IMR-90 (cell line): ENCODE measurements around the gene EPHB6. TPM values are rescaled to one million over a fixed set of nuclear protein-coding genes. Genes with fewer than 3 reads are reported as not detected.

Experiments
- ATAC-seq: fragments of 200-7000 bp; cut with Tn5 transposase; 2 replicates; pipeline ENCODE4 v1.9.1; 2020; ENCODE audit warnings: low read depth, mild to moderate bottlenecking, moderate library complexity
- BruUV-seq: library from RNA; stranded (reverse); fragments of 400-500 nt; replicated peaks from 2 replicates; lab custom pipeline; 2021; lab: Mats Ljungman, UMichigan
- CTCF ChIA-PET: fragments of 300-600 bp; formaldehyde crosslinking; extraction: SDS; loops from one replicate; lab custom pipeline; 2021; ENCODE audit warnings: antibody characterized with exemption; lab: Yijun Ruan, JAX
- POLR2A ChIA-PET: fragments of 300-600 bp; sonication (Branson Sonifier 250); formaldehyde crosslinking; loops from one replicate; lab custom pipeline; 2022; ENCODE audit warnings: antibody characterized with exemption; ENCODE audit not compliant: unreplicated experiment; lab: Charles Lee
- DNase-seq: peaks from one replicate; pipeline ENCODE4 v3.0.0; 2013
- H2AFZ ChIP-seq: replicated peaks from 2 replicates; pipeline ENCODE3; 2013; ENCODE audit warnings: low read length, mild to moderate bottlenecking; ENCODE audit not compliant: poor library complexity
- H2AK5ac ChIP-seq: 2 replicates; pipeline ENCODE4 v1.6.1; 2013; ENCODE audit warnings: low read depth, low read length, inconsistent platforms
- H2AK9ac ChIP-seq: replicated peaks from 2 replicates; pipeline ENCODE3; 2013; ENCODE audit warnings: mild to moderate bottlenecking, low read depth, low read length, moderate library complexity; ENCODE audit not compliant: poor library complexity
- H2BK120ac ChIP-seq: 2 replicates; pipeline ENCODE4 v1.6.1; 2013; ENCODE audit warnings: low read depth, low read length, inconsistent platforms
- H2BK15ac ChIP-seq: 3 replicates; pipeline ENCODE4 v1.6.1; 2013; ENCODE audit warnings: low read depth, low read length, inconsistent platforms
- H2BK20ac ChIP-seq: 2 replicates; pipeline ENCODE4 v1.6.1; 2013; ENCODE audit warnings: low read depth, mild to moderate bottlenecking, inconsistent platforms, low read length, moderate library complexity
- H2BK5ac ChIP-seq: 2 replicates; pipeline ENCODE4 v1.6.1; 2013; ENCODE audit warnings: mild to moderate bottlenecking, low read depth, low read length, inconsistent platforms; ENCODE audit not compliant: poor library complexity, severe bottlenecking
- H3K14ac ChIP-seq: replicated peaks from 2 replicates; pipeline ENCODE4 v1.6.1; 2013; ENCODE audit warnings: low read depth, low read length, inconsistent platforms
- H3K18ac ChIP-seq: 2 replicates; pipeline ENCODE4 v1.6.1; 2013; ENCODE audit warnings: low read depth, low read length, control low read depth
- H3K23ac ChIP-seq: 2 replicates; pipeline ENCODE4 v1.6.1; 2013; ENCODE audit warnings: low read depth, low read length, inconsistent platforms
- H3K27ac ChIP-seq: 2 replicates; pipeline ENCODE4 v1.5.1; 2013; ENCODE audit warnings: mild to moderate bottlenecking, control low read depth, low read length; ENCODE audit not compliant: insufficient read depth
- H3K27me3 ChIP-seq: 2 replicates; pipeline ENCODE4 v1.6.1; 2013; ENCODE audit warnings: low read length; ENCODE audit not compliant: control insufficient read depth, insufficient read depth
- H3K36me3 ChIP-seq: 2 replicates; pipeline ENCODE4 v1.6.1; 2013; ENCODE audit warnings: low read length, mixed read lengths; ENCODE audit not compliant: control insufficient read depth, insufficient read depth
- H3K4ac ChIP-seq: 2 replicates; pipeline ENCODE4 v1.6.1; 2013; ENCODE audit warnings: low read depth, low read length, inconsistent platforms
- H3K4me1 ChIP-seq: 2 replicates; pipeline ENCODE4 v1.6.1; 2013; ENCODE audit warnings: low read length, mixed read lengths; ENCODE audit not compliant: control insufficient read depth, insufficient read depth
- H3K4me2 ChIP-seq: 2 replicates; pipeline ENCODE4 v1.6.1; 2013; ENCODE audit warnings: low read depth, mild to moderate bottlenecking, control low read depth, low read length, moderate library complexity
- H3K4me3 ChIP-seq: 2 replicates; pipeline ENCODE4 v1.5.1; 2013; ENCODE audit warnings: low read depth, mild to moderate bottlenecking, control low read depth, low read length, moderate library complexity; ENCODE audit not compliant: insufficient read depth
- H3K56ac ChIP-seq: 2 replicates; pipeline ENCODE4 v1.6.1; 2013; ENCODE audit warnings: low read length, inconsistent platforms; ENCODE audit not compliant: insufficient read depth; ENCODE audit errors: extremely low read depth
- H3K79me1 ChIP-seq, 2 experiments: 2 replicates each; pipeline ENCODE4 v1.6.1; 2013; ENCODE audit warnings: low read length in 2 of 2, inconsistent platforms in 1 of 2, low read depth in 1 of 2
- H3K9ac ChIP-seq: 2 replicates; pipeline ENCODE4 v1.6.1; 2013; ENCODE audit warnings: low read depth, low read length, control low read depth
- H3K9me1 ChIP-seq: 2 replicates; pipeline ENCODE4 v1.6.1; 2013; ENCODE audit warnings: low read length, inconsistent platforms; ENCODE audit not compliant: insufficient read depth
- H3K9me3 ChIP-seq: 2 replicates; pipeline ENCODE4 v1.6.1; 2013; ENCODE audit warnings: low read length; ENCODE audit not compliant: control insufficient read depth, insufficient read depth
- H4K20me1 ChIP-seq: 2 replicates; pipeline ENCODE4 v1.6.1; 2013; ENCODE audit warnings: low read length, inconsistent platforms; ENCODE audit not compliant: insufficient read depth
- H4K5ac ChIP-seq: 2 replicates; pipeline ENCODE4 v1.6.1; 2013; ENCODE audit warnings: mild to moderate bottlenecking, low read depth, low read length, control low read depth
- H4K8ac ChIP-seq, 2 experiments: 2 replicates each; pipeline ENCODE4 v1.6.1; 2013; ENCODE audit warnings: low read depth in 2 of 2, low read length in 2 of 2, control low read depth in 1 of 2, inconsistent platforms in 1 of 2
- H4K91ac ChIP-seq: 2 replicates; pipeline ENCODE4 v1.6.1; 2013; ENCODE audit warnings: low read depth, low read length, inconsistent platforms; ENCODE audit not compliant: insufficient read depth
- BHLHE40 ChIP-seq: fragments of 150-350 bp; IDR thresholded peaks from 2 replicates; pipeline ENCODE4 v1.6.1; 2016; ENCODE audit warnings: mild to moderate bottlenecking, low read depth, low read length
- CEBPB ChIP-seq: IDR thresholded peaks from 2 replicates; pipeline ENCODE4 v1.6.1; 2012; ENCODE audit warnings: low read depth, low read length, improper control_type of control experiment
- CHD1 ChIP-seq: IDR thresholded peaks from 2 replicates; pipeline ENCODE4 v1.6.1; 2012; ENCODE audit warnings: low read depth, low read length, improper control_type of control experiment
- CTCF ChIP-seq: conservative IDR thresholded peaks from 2 replicates; pipeline ENCODE4 v1.5.1; 2012; ENCODE audit warnings: mild to moderate bottlenecking, low read depth, low read length, improper control_type of control experiment
- ELK1 ChIP-seq: fragments of 150-350 bp; IDR thresholded peaks from 2 replicates; pipeline ENCODE4 v1.6.1; 2016; ENCODE audit warnings: low read depth, mild to moderate bottlenecking, low read length, moderate library complexity, borderline replicate concordance
- FOS ChIP-seq: fragments of 150-350 bp; IDR thresholded peaks from 2 replicates; pipeline ENCODE4 v1.6.1; 2016; ENCODE audit warnings: low read depth, low read length
- MAFK ChIP-seq: IDR thresholded peaks from 2 replicates; pipeline ENCODE4 v1.6.1; 2012; ENCODE audit warnings: low read depth, low read length, improper control_type of control experiment
- MAZ ChIP-seq: IDR thresholded peaks from 2 replicates; pipeline ENCODE4 v1.6.1; 2012; ENCODE audit warnings: low read depth, mild to moderate bottlenecking, low read length, improper control_type of control experiment, moderate library complexity, borderline replicate concordance
- MXI1 ChIP-seq: IDR thresholded peaks from 2 replicates; pipeline ENCODE4 v1.6.1; 2012; ENCODE audit warnings: low read depth, mild to moderate bottlenecking, low read length, moderate library complexity, borderline replicate concordance
- NFE2L2 ChIP-seq: fragments of 150-350 bp; IDR thresholded peaks from 2 replicates; pipeline ENCODE4 v1.6.1; 2016; ENCODE audit warnings: low read depth, mild to moderate bottlenecking, low read length
- POLR2A ChIP-seq: IDR thresholded peaks from 2 replicates; pipeline ENCODE4 v1.6.1; 2012; ENCODE audit warnings: mild to moderate bottlenecking, low read depth, low read length
- RAD21 ChIP-seq: IDR thresholded peaks from 2 replicates; pipeline ENCODE4 v1.6.1; 2012; ENCODE audit warnings: low read length, improper control_type of control experiment
- RCOR1 ChIP-seq: IDR thresholded peaks from 2 replicates; pipeline ENCODE4 v1.6.1; 2012; ENCODE audit warnings: mild to moderate bottlenecking, low read length, improper control_type of control experiment; ENCODE audit not compliant: insufficient replicate concordance
- RFX5 ChIP-seq: IDR thresholded peaks from 2 replicates; pipeline ENCODE4 v1.8.0; 2012; ENCODE audit warnings: low read depth, mild to moderate bottlenecking, low read length, moderate library complexity
- SMC3 ChIP-seq: fragments of 150-350 bp; IDR thresholded peaks from 2 replicates; pipeline ENCODE4 v1.6.1; 2016; ENCODE audit warnings: low read depth, mild to moderate bottlenecking, antibody characterized with exemption, low read length, moderate library complexity
- USF2 ChIP-seq: fragments of 150-350 bp; IDR thresholded peaks from 2 replicates; pipeline ENCODE4 v1.6.1; 2017; ENCODE audit warnings: mild to moderate bottlenecking, antibody characterized with exemption, low read length, low read depth
- WGBS, 2 experiments: methylation state at CpG; one replicate each; pipeline versions ENCODE4 v1.1.5 to v1.1.7; 2013; ENCODE audit warnings: missing lambda C conversion rate in 2 of 2; ENCODE audit not compliant: insufficient read length in 1 of 2; ENCODE audit errors: extremely low coverage in 2 of 2; 5-methylcytosine and 5-hydroxymethylcytosine counted together
- dilution Hi-C: fragments of 300-500 bp; cut with HindIII; formaldehyde crosslinking; loops from one replicate; pipeline ENCODE4 v1.14.3; 2018; ENCODE audit warnings: low sequenced_read_pairs; ENCODE audit not compliant: unreplicated experiment
- in situ Hi-C: fragments of 300-500 bp; cut with MboI; formaldehyde crosslinking; loops from 3 replicates; pipeline ENCODE4 v1.14.3; 2019; ENCODE audit warnings: low sequenced_read_pairs, inconsistent platforms, mixed read lengths
- intact Hi-C: fragments of 100-400 bp; cut with micrococcal nuclease; formaldehyde crosslinking; loops from 2 replicates; pipeline ENCODE4 v1.10.0; 2022
- polyA plus RNA-seq, 3 experiments: library from polyadenylated mRNA; depleted of rRNA; stranded (reverse); fragments of >200 nt; gene quantifications; 2 replicates each; pipeline ENCODE4 v1.2.3, GENCODE V29; 2012; ENCODE audit warnings: low replicate concordance in 1 of 3
- total RNA-seq: library from RNA; depleted of rRNA; stranded (reverse); fragments of >200 nt; gene quantifications from 2 replicates; pipeline ENCODE4 v1.2.3, GENCODE V29; 2012

The EPHB6 gene
- total and polyA plus RNA-seq, 2 of the 4 experiments (the other 2 are of a cell fraction), result under 0.01 to 0.60 TPM

- ChIA-PET CTCF (no interaction called here), POLR2A (no interaction called here)
- in situ Hi-C loops, result no loop called here
Observed at GRCh38 chr7:142862786-142863400, 8.0 kb downstream of the EPHB6 start.

More at GRCh38 chr7:142862786-142863400, 8.0 kb downstream of the EPHB6 start:
- H2BK15ac ChIP-seq, result no peak overlapping the region
- no peak overlapping the region for H3K9ac ChIP-seq
- no peak overlapping the region for H2AK5ac ChIP-seq
- H4K20me1 ChIP-seq, result no peaks in the 10 kb centered on the region
- ATAC-seq, result no peak
- intact Hi-C loops, result no loop called here
- no peak overlapping the region for H3K23ac ChIP-seq
- no peak overlapping the region for H4K5ac ChIP-seq
- no peaks in the 10 kb centered on the region for H3K9me3 ChIP-seq
- no peak overlapping the region for H3K4ac ChIP-seq
- no peak for DNase-seq
- no peak overlapping the region for H3K4me2 ChIP-seq
- H3K4me1 ChIP-seq, result no peaks in the 10 kb centered on the region
- H2AFZ ChIP-seq, result no peak overlapping the region
- H4K91ac ChIP-seq, result no peak overlapping the region
- no peak overlapping the region for H2BK20ac ChIP-seq
- dilution Hi-C loops, result no loop called here
- H2BK5ac ChIP-seq, result no peak overlapping the region
- no peak overlapping the region for H3K18ac ChIP-seq
- no peak overlapping the region for H3K4me3 ChIP-seq
- H3K14ac ChIP-seq, result no peak overlapping the region
- TF ChIP-seq ELK1, result no peak
- TF ChIP-seq RAD21, result no peak
- no peak for TF ChIP-seq MXI1
- TF ChIP-seq MAZ, result no peak
- no peak for TF ChIP-seq NFE2L2
- TF ChIP-seq RCOR1, result no peak
- no peak for TF ChIP-seq RFX5
- TF ChIP-seq BHLHE40, result no peak
- TF ChIP-seq SMC3, result no peak
- no peak for TF ChIP-seq CHD1
- TF ChIP-seq FOS, result no peak
- no peak for TF ChIP-seq CTCF
- no peak for TF ChIP-seq POLR2A
- TF ChIP-seq USF2, result no peak
- no peak for TF ChIP-seq MAFK
- TF ChIP-seq CEBPB, result no peak
- BruUV-seq, result no TSS peak
- no peak overlapping the region for H3K56ac ChIP-seq
- H4K8ac ChIP-seq, result no peak overlapping the region
- H3K9me1 ChIP-seq, result no peaks in the 10 kb centered on the region
- no peak overlapping the region for H2BK120ac ChIP-seq
- H2AK9ac ChIP-seq, result no peak overlapping the region
- no peaks in the 10 kb centered on the region for H3K36me3 ChIP-seq
- H3K27ac ChIP-seq, result no peak overlapping the region
- peaks cover 1% of the 10 kb centered on the region; the same call in 1 of the 2 replicates for H3K27me3 ChIP-seq
- H3K79me1 ChIP-seq, result no peaks in the 10 kb centered on the region
- WGBS, 2 experiments, result no CpG with 5 or more reads among the region's 7 CpGs
